ENCODE measurements around the gene KLK7. TPM values are rescaled to one million over a fixed set of nuclear protein-coding genes. Genes with fewer than 3 reads are reported as not detected.

Gene KLK7
- total and polyA plus RNA-seq, 2 donors (not counting 3 experiments of a cell fraction or from before 2014, with no cell fraction given) = not detected

GRCh38 chr19:51016798-51017683 is 33.3 kb upstream of the KLK7 start:
- H3K9me3 ChIP-seq (replicated peaks; ENCODE audit: control insufficient read depth, insufficient read depth, low read length) = no peaks in the 10 kb centered on the region
- BruUV-seq (replicated peaks) = no TSS peak
- H3K27ac ChIP-seq (ENCODE audit: insufficient read depth, low read depth, low read length) = no peak overlapping the region
- H3K36me3 ChIP-seq (ENCODE audit: control insufficient read depth in 2 of 2, extremely low read depth in 1 of 2, insufficient read depth in 2 of 2, low read length in 2 of 2) = no peaks in the 10 kb centered on the region
- FAIRE-seq (peak; percentile 84), DNase-seq (ENCODE audit: low read depth, low spot score) (peak; percentile 39)
- peaks cover 21 to 25% of the 10 kb centered on the region in 2 experiments for H3K27me3 ChIP-seq (ENCODE audit: control insufficient read depth in 2 of 2, insufficient read depth in 2 of 2, low read length in 2 of 2)
- H3K4me2 ChIP-seq (ENCODE audit: insufficient read depth, low read length) = no peak overlapping the region
- TF ChIP-seq EZH2 (IDR thresholded peaks at IDR 0.05; ENCODE audit: borderline replicate concordance, low read depth, low read length, severe bottlenecking) (peak; percentile 48), GATA2 (IDR thresholded peaks at IDR 0.05; ENCODE audit: insufficient read depth, insufficient read length, low read depth, low read length) (no peak)
- TF ChIP-seq, protein P1, sequence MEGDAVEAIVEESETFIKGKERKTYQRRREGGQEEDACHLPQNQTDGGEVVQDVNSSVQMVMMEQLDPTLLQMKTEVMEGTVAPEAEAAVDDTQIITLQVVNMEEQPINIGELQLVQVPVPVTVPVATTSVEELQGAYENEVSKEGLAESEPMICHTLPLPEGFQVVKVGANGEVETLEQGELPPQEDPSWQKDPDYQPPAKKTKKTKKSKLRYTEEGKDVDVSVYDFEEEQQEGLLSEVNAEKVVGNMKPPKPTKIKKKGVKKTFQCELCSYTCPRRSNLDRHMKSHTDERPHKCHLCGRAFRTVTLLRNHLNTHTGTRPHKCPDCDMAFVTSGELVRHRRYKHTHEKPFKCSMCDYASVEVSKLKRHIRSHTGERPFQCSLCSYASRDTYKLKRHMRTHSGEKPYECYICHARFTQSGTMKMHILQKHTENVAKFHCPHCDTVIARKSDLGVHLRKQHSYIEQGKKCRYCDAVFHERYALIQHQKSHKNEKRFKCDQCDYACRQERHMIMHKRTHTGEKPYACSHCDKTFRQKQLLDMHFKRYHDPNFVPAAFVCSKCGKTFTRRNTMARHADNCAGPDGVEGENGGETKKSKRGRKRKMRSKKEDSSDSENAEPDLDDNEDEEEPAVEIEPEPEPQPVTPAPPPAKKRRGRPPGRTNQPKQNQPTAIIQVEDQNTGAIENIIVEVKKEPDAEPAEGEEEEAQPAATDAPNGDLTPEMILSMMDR (IDR thresholded peaks at IDR 0.05; ENCODE audit: extremely low read depth in 1 of 2, insufficient read depth in 1 of 2, low read depth in 1 of 2, low read length in 2 of 2) = peak; percentile 79 to 91
- ChIA-PET CTCF (interaction anchor here (0.6 to 3.2 kb wide), 30 partner anchors 9 to 488 kb away, joined by 3 to 35 read pairs (median 4); partner anchors contain the start of gene KLK6), POLR2A (no interaction called here)
- H3K9me1 ChIP-seq (replicated peaks; ENCODE audit: control insufficient read depth, extremely low read depth, insufficient read depth, low read length) = no peaks in the 10 kb centered on the region
- H4K20me1 ChIP-seq (replicated peaks; ENCODE audit: control insufficient read depth, extremely low read depth, insufficient read depth, low read length) = no peaks in the 10 kb centered on the region
- dilution Hi-C loops (cut with MboI; ENCODE audit: extremely low pct_ligation_motif_present, low sequenced_read_pairs) = no loop called here
- intact Hi-C loops (cut with micrococcal nuclease) = loop anchor here (1.0 kb wide), 1 partner anchor 87 kb away; no protein-coding TSS in a partner anchor
- no peak overlapping the region for H3K9ac ChIP-seq (replicated peaks; ENCODE audit: extremely low read depth, insufficient read depth, low read length)
- no peak overlapping the region for H3K4me3 ChIP-seq (replicated peaks in 1 of 3; ENCODE audit: insufficient read depth in 1 of 3, low read depth in 1 of 3, low read length in 3 of 3)
- H3K4me1 ChIP-seq (ENCODE audit: control insufficient read depth, extremely low read depth, insufficient read depth, low read length) = no peaks in the 10 kb centered on the region
- H2AFZ ChIP-seq (ENCODE audit: low read depth, low read length) = no peak overlapping the region
- H3K79me2 ChIP-seq (ENCODE audit: control insufficient read depth, insufficient read depth, low read length) = no peaks in the 10 kb centered on the region

Data from endothelial cell of umbilical vein (primary cell).